ENCODE data around the gene SMIM7. TPM values are rescaled to one million over a fixed set of nuclear protein-coding genes. Genes with fewer than 3 reads are reported as not detected.

The SMIM7 gene
- total RNA-seq, 4 donors from 2014 or later, result 91.1 to 127 (median 113) TPM

- TF ChIP-seq CTCF (IDR thresholded peaks at IDR 0.05; ENCODE audit: low read depth), result no peak
Observed at GRCh38 chr19:16611121-16611520, 48.8 kb downstream of the SMIM7 start.

GRCh38 chr19:16609511-16610200 is 50.3 kb downstream of the SMIM7 start:
- no peak for TF ChIP-seq CTCF (IDR thresholded peaks at IDR 0.05; ENCODE audit: low read depth)

GRCh38 chr19:16608290-16608739 is 51.6 kb downstream of the SMIM7 start:
- TF ChIP-seq CTCF (IDR thresholded peaks at IDR 0.05; ENCODE audit: low read depth), result no peak

- no peak for TF ChIP-seq CTCF (IDR thresholded peaks at IDR 0.05; ENCODE audit: low read depth)
Observed at GRCh38 chr19:16607819-16608218, 52.1 kb downstream of the SMIM7 start.

- TF ChIP-seq CTCF (IDR thresholded peaks at IDR 0.05; ENCODE audit: low read depth), result no peak
Observed at GRCh38 chr19:16605553-16605994, 54.4 kb downstream of the SMIM7 start.

GRCh38 chr19:16605115-16605514 is 54.8 kb downstream of the SMIM7 start:
- no peak for TF ChIP-seq CTCF (IDR thresholded peaks at IDR 0.05; ENCODE audit: low read depth)

- TF ChIP-seq CTCF (IDR thresholded peaks at IDR 0.05; ENCODE audit: low read depth), result no peak
Observed at GRCh38 chr19:16604615-16605014, 55.3 kb downstream of the SMIM7 start.

Measured in subcutaneous adipose tissue (tissue), 4 donors.